Stimulated activated CD4-positive, alpha-beta T cell treated with anti-CD3 and anti-CD28 coated beads, Interleukin-2, amount 100 ng/mL, for 24 hours (primary cell): Measurements from ENCODE around the gene SUSD6.
"Not testable (repeated sequence)": the region's sequence is repeated elsewhere in the genome, so short reads cannot be mapped to it uniquely, and the experiment has no call there.

Experiments
- DNase-seq, 2 donors: peaks; one replicate each; pipeline ENCODE4 v3.0.0-alpha.2; 2020

The SUSD6 gene

DNA sequence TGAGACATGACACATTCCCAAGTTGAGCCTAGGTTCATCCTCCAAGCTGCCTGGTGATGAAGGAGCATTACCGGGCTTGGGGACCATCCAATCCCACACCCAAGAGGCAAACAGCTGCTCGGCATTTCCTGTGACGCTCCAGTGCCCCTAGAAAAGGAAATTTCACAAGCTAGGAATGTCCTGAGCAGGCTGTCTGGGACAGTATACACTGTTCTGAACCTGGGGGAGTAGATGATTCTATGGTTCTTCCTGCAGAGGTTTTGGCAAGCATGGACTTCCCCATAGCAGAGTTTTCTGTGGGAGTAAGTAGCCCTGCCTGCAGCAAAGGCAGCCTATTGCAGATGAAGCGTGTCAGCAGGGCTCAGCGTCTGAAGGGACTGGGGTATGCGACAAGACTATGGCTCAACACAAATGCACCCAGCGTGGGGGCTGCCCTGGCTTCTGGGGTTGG lies 108.1 kb downstream of the SUSD6 start:
- no peak for DNase-seq

DNA sequence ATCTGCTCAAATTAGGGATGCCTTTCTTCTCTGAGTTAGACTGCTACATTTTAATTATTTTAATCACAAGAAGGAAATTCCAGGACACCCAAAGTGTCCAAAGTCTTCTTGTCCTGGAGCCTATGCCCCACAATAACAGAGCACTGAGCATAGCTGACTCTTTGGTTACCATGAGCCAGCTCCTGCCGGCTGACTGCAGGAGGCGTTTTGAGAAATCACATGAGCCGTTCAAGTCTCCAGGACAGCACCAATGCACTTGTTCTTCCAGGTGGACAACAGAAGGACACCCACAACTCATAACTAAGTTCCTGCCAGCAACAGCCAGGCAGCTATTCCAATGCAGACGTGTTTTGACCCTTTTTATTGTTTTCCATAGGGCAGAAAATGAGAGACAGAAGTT lies 109.5 kb downstream of the SUSD6 start:
- DNase-seq: no peak

DNA sequence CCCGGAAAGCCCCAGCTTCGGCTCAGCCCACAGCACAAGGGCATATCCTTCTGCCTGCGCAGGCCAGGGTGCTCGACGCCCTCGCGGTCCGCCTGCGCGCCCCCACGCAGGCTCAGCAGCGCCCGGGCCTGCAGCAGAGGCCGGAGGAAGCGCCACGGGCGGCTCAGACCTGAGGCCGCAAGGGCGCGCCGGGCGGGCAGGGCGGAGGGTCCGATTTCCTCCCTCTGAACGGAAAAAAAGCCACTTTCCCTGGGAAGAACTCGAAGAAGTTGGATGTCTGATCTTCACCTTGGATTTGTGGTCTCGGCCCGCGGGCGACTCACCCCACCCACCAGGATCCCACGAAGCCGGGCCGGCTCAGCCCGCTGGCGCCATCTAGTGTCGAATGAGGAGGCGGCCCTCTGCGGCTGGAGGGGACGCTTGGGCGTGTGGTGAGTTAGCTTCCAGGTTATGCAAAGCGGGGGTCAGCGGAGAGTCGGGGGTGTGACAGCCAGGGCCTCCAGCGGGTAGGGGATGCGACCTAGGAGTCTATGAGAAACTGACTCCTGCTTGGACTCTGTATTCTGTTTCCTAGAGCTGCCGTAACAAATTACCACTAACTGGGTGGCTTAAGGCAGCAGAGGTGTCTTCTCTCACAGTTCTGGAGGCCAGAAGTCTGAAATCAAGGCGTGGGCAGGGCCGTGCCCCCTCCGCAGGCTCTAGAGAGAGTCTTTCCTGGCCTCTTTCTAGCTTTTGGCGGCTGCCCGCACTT lies 115.5 kb downstream of the SUSD6 start:
- peak; percentile 87 to 89 for DNase-seq

DNA sequence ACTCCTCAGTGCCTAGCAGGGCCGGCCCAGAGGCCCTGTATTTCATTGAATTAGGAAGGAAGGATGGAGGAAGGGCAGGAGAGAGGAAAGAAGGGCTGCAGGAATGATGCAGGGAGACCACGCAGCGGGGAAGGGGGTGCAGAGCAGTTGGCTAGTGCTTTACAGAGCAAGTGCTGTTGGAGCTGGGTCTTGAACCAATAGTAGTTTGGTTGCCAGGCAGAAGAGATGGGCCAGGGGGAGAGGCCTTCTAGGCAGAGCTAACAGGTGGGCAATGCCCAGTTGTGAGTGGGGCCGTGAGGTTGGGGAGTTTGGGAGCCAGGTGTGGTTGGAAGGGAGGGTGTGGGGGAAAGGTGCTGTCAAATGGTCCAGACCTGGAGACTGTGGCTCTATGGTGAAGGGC lies 116.5 kb downstream of the SUSD6 start:
- DNase-seq: no peak

DNA sequence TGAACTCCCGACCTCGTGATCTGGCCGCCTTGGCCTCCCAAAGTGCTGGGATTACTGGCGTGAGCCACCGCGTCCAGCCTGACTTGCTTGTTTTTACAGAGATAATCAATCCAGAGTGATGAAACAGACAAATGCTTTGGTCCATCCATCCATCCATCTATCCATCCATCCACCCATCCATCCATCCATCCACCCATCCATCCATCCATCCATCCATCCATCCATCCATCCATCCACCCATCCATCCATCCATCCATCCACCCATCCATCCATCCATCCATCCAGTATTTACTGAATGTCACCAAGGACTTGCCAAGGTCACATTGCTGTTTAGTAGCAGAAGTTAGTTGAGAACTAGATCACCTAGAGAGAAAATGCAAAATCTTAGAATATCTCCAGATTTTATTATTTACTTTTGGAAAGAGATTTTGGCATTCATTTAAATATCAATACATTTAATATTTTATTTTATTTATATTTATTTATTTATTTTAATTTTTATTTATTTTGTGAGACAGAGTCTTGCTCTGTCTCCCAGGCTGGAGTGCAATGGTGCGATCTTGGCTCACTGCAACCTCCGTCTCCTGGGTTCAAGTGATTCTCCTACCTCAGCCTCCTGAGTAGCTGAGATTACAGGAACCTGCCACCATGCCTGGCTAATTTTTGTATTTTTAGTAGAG lies 120.7 kb downstream of the SUSD6 start:
- not testable (repeated sequence) for DNase-seq

DNA sequence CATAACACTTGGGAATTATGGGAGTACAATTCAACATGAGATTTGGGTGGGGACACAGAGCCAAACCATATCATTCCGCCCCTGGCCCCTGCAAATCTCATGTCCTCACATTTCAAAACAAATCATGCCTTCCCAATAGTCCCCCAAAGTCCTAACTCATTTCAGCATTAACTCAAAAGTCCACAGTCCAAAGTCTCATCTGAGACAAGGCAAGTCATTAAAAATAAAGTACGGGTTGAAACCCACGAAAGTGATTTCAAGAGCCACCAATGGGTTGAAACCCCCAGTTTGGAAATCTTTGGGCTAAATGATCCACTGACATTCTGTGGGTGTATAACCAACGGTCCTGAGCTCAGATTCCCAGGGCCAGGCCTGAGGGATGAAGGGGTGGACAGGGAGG lies 125.0 kb downstream of the SUSD6 start:
- DNase-seq: not testable (repeated sequence)

DNA sequence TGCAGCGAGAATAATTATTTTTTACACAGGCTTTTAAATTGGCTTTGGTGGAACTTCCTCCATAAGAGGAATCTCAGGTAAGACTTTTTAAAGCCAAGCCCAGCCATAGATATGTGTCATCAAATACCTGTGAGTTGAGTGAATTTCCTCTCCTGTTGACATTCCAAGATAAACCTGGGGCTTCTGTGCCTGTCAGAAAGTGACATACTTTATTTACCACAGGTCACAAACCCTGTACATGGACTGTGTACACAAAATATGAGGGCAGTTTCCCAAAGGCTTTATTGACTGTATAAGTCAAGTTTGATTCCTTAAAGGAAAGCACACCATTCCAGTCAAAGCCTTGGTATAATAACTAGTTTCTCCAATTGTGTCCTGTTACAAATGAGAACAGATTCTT lies 129.7 kb downstream of the SUSD6 start:
- no peak for DNase-seq

DNA sequence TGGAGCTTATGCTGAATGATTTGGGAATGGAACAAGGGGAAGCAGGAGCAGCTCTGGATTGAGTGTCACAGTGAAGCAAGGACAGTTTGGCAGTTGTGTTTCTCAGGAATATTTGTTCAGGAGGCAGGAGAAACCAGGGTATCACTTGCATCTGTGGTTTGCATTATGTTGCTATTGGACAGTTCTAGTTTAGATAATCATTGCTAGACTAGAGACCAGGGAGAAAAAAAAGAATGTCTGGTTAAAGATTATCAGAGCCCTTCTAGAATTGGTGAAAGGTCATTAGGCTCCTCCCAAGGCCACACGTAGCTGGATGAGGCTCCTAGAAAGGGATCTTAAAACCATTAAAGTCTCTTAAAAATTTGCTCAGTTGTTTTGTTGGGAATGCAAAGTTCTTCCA lies 138.6 kb downstream of the SUSD6 start:
- no peak for DNase-seq

DNA sequence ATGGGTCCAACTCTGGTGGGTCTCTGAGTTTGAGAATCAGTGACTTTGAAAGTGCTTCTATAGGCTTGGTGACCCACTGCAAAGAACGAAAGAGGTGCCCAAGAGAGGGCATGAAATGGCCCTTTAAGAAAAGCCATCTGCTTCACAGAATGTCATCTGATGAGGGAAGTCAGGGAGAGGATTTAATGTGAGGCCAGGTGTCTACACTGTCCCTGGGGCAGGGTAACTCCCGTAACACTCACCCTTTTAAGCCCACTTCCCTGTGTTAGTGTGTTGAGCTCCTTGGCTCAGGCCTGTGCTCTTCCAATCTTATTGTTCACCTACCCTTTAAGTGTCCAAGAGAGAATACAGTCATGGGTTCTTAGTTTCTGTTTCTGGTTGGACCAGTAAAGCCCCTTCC lies 139.1 kb downstream of the SUSD6 start:
- no peak for DNase-seq

DNA sequence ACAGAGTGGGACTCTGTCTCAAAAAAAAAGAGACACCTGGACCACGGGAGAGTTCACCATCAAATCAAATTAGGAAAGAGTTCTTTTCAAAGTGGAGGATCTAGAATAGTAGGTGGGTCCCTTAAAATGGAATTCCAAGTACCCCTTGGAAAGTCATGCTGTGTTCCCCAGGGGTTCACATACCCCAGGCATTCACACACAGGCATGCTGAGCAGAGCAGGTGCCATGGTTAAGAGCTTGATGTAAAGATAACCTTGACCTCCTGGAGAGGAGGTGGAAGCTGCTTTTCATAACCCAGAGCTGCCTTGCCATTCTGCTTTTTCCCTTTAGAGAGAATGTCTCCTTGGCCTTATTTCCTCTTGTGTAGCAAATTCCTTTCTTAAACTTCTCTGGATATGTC lies 141.4 kb downstream of the SUSD6 start:
- DNase-seq: no peak

DNA sequence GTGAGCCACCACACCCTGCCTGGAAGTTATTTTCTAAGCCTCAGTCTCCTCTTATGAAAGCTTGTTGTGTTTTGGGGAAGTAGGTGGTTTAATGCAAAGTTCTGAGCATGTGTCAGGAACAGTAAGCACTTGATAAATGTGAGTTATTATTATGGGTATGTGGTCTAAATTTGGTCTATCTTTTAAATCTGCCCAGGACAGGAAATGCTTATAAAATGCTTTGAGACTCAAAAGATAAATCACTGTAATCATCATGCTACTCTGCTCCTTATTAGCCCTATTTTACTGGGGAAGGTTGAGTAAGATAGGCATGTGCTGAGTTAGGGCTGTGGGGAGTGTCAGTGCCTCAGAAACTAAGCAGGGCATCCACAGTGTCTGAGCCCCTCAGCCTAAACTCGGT lies 142.5 kb downstream of the SUSD6 start:
- DNase-seq: no peak

DNA sequence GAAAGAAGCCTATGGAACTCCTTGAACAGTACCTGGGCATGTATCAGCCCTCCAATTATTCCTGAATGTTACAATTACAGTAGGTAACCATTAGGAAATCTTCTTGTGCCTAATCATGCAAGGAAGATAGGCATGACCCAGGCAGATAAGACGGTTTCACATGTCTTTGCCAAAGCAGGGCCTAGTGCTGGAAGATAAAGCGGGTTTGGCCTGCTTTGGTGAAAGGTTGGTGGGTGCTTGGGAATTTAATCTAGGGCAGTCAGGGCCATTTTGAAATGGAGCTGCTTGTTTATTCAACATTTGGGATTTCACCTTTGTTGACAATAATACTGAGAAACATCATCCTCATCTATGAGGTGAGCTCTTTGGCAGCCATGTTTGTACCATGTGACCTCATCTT lies 143.1 kb downstream of the SUSD6 start:
- no peak for DNase-seq

DNA sequence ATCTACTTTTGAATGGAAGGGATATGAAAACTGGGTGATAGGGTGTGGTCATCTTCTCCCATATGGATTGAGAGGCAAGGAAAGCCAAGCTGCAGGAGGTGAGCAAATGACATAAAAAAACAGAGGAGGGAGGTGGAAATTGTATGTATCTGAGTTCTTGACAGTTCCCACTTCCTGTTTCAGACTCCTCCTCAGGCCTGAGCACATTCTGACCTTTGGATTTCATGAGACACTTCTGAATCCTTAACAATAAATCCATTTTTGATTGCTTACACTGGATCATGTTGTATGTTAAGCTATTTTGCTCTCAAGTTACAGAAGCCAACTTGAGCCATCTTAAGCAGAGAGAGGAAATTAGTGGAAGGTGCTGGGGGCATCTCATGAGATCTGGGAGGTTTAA lies 143.9 kb downstream of the SUSD6 start:
- DNase-seq: no peak

DNA sequence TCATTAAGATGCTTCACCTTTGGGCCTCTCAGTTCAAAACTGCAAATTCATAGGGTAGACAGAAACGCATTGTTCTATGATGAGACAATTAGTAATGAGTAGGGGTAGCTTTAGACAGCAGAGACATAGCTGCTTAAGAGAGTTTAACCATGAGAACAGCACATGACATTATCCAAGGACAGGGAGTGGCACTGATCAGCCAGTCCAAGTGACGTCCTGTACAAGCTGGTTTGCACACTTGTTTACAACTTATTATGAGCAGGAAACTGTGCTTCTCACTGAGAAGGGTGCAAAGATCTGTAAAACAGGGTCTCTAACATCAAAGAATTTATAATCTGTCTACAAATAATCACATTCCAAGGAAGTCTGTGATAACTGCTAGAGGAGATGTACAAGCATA lies 144.4 kb downstream of the SUSD6 start:
- no peak for DNase-seq

DNA sequence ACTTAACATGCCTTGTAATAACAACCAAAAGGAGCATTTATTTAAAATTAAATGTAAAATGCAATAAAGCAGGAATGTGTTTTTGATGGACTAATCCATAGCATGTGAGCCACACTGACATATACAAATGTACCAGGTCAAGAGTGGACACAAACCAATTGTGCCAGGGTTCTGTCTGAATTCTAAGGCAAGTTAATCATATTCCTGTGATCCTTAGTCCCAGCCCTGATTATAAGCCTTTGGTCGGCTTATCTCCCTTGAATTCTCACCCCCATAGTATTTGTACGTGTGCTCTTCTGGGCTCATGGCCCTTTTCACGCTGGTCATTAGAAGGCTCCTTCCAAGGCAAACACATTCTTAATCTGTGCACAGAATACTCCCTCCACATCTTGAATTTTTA lies 144.9 kb downstream of the SUSD6 start:
- no peak for DNase-seq

DNA sequence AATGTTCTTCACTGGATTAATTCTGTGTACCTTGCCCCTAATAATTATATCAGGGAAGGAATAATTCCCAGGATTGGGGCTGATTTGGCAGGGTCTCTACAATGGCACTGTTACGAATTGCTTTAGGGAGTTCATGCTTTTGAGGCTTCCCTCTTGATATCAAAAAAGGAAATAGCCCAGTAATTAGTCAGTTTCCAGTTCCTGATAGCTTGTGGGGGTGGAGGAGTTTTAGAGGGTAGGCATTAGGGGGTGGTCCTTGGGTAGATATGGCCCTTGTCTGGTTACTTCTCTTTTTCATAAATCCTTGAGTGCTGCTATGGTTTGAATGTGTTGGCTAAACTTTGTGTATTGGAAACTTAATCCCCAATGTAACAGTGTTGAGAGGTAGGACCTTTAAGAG lies 149.4 kb downstream of the SUSD6 start:
- no peak for DNase-seq

DNA sequence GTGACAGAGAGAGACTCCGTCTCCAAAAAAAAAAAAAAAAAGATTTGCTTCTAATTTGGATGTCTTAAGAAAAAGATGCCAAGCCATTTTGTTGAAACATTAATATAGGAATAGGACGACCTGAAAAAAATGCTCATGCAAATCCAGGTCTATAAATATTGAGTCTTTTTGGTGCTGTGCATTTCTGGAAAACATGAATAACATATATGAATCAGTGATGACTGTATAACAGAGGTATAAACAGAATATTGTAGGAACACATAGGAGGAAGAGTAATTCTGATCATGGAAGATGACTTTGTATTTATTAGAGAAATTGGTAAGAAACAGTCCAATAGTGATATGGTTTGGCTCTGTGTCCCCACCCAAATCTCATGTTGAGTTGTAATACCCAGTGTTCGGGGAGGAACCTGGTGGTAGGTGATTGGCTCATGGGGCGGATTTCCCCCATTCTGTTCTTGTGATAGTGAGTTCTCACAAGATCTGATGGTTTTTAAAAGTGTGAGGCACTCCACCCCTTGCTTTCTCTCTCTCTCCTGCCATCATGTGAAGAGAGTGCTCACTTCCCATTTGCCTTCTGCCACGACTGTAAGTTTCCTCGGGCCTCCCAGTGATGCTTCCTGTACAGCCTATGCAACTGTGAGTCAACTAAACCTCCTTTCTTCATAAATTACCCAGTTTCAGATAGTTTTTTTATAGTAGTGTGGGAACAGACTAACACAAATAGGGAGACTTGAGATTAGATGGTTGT lies 152.5 kb downstream of the SUSD6 start:
- peak; percentile 38 to 47 for DNase-seq
